ENCODE results near the gene CEACAM1.
"Not testable (repeated sequence)": the region's sequence is repeated elsewhere in the genome, so short reads cannot be mapped to it uniquely, and the experiment has no call there.

Gene CEACAM1

GRCh38 chr19:42472402-42473147, 55.7 kb downstream of the CEACAM1 start:
- DNase-seq = no peak

GRCh38 chr19:42471554-42472249, 56.6 kb downstream of the CEACAM1 start:
- DNase-seq = no peak

GRCh38 chr19:42469311-42470235, 58.7 kb downstream of the CEACAM1 start:
- no peak for DNase-seq

- DNase-seq = no peak
These were observed 59.9 kb downstream of the CEACAM1 start for GRCh38 chr19:42468273-42468796.

GRCh38 chr19:42467183-42467760, 61.0 kb downstream of the CEACAM1 start:
- DNase-seq = no peak

- no peak for DNase-seq
These were observed 61.6 kb downstream of the CEACAM1 start for GRCh38 chr19:42466521-42467182.

- no peak for DNase-seq
These were observed 62.4 kb downstream of the CEACAM1 start for GRCh38 chr19:42465827-42466280.

- no peak for DNase-seq
These were observed 66.5 kb downstream of the CEACAM1 start for GRCh38 chr19:42461700-42462324.

GRCh38 chr19:42461231-42461630, 67.0 kb downstream of the CEACAM1 start:
- not testable (repeated sequence) for DNase-seq

GRCh38 chr19:42459926-42460325, 68.4 kb downstream of the CEACAM1 start:
- DNase-seq = no peak

All from stimulated activated CD4-positive, alpha-beta T cell treated with anti-CD3 and anti-CD28 coated beads, Interleukin-12 subunit alpha, Interleukin-12 subunit beta, amount 100 ng/mL, for 4 hours (primary cell).